ENCODE measurements around the gene SESTD1.

DNA sequence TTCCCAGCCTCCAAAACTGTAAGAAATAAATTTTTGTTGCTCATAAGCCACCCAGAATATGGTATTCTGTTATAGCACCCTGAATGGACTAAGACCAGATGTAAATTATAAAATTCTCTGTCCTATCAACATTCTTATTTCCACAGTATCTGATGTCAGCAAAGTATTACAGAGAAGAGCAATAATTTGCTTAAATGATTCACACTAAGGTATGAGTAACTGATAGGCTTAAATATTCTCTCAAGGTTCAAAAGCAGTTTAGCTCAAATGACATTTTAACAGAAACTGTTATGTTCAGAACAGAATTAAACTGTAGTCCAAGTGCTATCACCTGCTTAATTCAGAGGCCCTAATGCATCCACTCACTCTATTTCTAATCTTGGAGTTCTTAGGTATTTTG lies 12.8 kb downstream of the SESTD1 start:
- TF ChIP-seq, protein P1, sequence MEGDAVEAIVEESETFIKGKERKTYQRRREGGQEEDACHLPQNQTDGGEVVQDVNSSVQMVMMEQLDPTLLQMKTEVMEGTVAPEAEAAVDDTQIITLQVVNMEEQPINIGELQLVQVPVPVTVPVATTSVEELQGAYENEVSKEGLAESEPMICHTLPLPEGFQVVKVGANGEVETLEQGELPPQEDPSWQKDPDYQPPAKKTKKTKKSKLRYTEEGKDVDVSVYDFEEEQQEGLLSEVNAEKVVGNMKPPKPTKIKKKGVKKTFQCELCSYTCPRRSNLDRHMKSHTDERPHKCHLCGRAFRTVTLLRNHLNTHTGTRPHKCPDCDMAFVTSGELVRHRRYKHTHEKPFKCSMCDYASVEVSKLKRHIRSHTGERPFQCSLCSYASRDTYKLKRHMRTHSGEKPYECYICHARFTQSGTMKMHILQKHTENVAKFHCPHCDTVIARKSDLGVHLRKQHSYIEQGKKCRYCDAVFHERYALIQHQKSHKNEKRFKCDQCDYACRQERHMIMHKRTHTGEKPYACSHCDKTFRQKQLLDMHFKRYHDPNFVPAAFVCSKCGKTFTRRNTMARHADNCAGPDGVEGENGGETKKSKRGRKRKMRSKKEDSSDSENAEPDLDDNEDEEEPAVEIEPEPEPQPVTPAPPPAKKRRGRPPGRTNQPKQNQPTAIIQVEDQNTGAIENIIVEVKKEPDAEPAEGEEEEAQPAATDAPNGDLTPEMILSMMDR (IDR thresholded peaks at IDR 0.05) = no peak
- no peak for TF ChIP-seq POLR2AphosphoS5 (IDR thresholded peaks at IDR 0.05)

Measured in prostate gland (tissue), 2 donors.